CD4-positive, alpha-beta T cell treated with Interleukin-21 for 1 hour (primary cell): ENCODE data around the gene ZNF3.

Experiments
- DNase-seq: peaks from one replicate; pipeline ENCODE4 v3.0.0-alpha.2; 2020

ZNF3 gene

GRCh38 chr7:100107890-100108289, 26.4 kb upstream of the ZNF3 start:
- DNase-seq: no peak

GRCh38 chr7:100107125-100107737, 25.7 kb upstream of the ZNF3 start:
- DNase-seq: no peak

GRCh38 chr7:100106633-100107032, 25.1 kb upstream of the ZNF3 start:
- no peak for DNase-seq

GRCh38 chr7:100105534-100105933, 24.0 kb upstream of the ZNF3 start:
- no peak for DNase-seq

- no peak for DNase-seq
Observed at GRCh38 chr7:100102950-100103840, 21.7 kb upstream of the ZNF3 start.

GRCh38 chr7:100101016-100101862, 19.7 kb upstream of the ZNF3 start, which contains the start of the genes AP4M1 and MCM7:
Gene AP4M1, plus strand, starts transcription at chr7:100101643. Its CDS starts 72 bp downstream, at chr7:100101715.
Gene MCM7, minus strand, starts transcription at chr7:100101397. Its CDS starts 103 bp downstream, at chr7:100101294.
- DNase-seq: peak; percentile 97

GRCh38 chr7:100100420-100101015, 19.0 kb upstream of the ZNF3 start:
- DNase-seq: peak; percentile 88

- no peak for DNase-seq
Observed at GRCh38 chr7:100099452-100099851, 17.9 kb upstream of the ZNF3 start.

- no peak for DNase-seq
Observed at GRCh38 chr7:100098913-100099312, 17.4 kb upstream of the ZNF3 start.

GRCh38 chr7:100095704-100096103, 14.2 kb upstream of the ZNF3 start:
- DNase-seq: no peak

- DNase-seq: no peak
Observed at GRCh38 chr7:100095289-100095688, 13.8 kb upstream of the ZNF3 start.

- DNase-seq: no peak
Observed at GRCh38 chr7:100093925-100094486, 12.5 kb upstream of the ZNF3 start.

GRCh38 chr7:100093498-100093897, 12.0 kb upstream of the ZNF3 start:
- DNase-seq: no peak

- no peak for DNase-seq
Observed at GRCh38 chr7:100093054-100093453, 11.5 kb upstream of the ZNF3 start.

GRCh38 chr7:100091411-100092181, 10.1 kb upstream of the ZNF3 start:
- no peak for DNase-seq

- no peak for DNase-seq
Observed at GRCh38 chr7:100090527-100091410, 9.2 kb upstream of the ZNF3 start.

- no peak for DNase-seq
Observed at GRCh38 chr7:100089458-100090196, 8.1 kb upstream of the ZNF3 start.

- DNase-seq: peak; percentile 88
Observed at GRCh38 chr7:100088621-100089457, 7.3 kb upstream of the ZNF3 start, which contains the start of gene COPS6. Gene COPS6, plus strand, starts transcription at chr7:100088969. Its CDS starts 22 bp downstream, at chr7:100088991.
